ENCODE measurements around the gene POMZP3.
"Not testable (repeated sequence)": the region's sequence is repeated elsewhere in the genome, so short reads cannot be mapped to it uniquely, and the experiment has no call there.

- not testable (repeated sequence) for TF ChIP-seq JUN (CRISPR knock-in tag; IDR thresholded peaks at IDR 0.05); MAZ (IDR thresholded peaks at IDR 0.05; ENCODE audit: borderline replicate concordance, low read depth, low read length); MAZ (CRISPR knock-in tag; IDR thresholded peaks at IDR 0.05; ENCODE audit: low read depth); ZBTB43 (CRISPR knock-in tag; conservative IDR thresholded peaks at IDR 0.05); FOXA1 (IDR thresholded peaks at IDR 0.05); FOXA1 (CRISPR knock-in tag; IDR thresholded peaks at IDR 0.05); CBX5 (CRISPR knock-in tag; IDR thresholded peaks at IDR 0.05; ENCODE audit: borderline replicate concordance)
Measured at GRCh38 chr7:76575431-76575830, 51.6 kb downstream of the POMZP3 start.
